B cell (primary cell): ENCODE measurements around the gene RUFY4. TPM values are rescaled to one million over a fixed set of nuclear protein-coding genes. Genes with fewer than 3 reads are reported as not detected.

ENCODE experiments used
- ATAC-seq: fragments of 200-7000 bp; cut with Tn5 transposase; one replicate; pipeline ENCODE4 v1.10.0; 2021; ENCODE audit warnings: low read depth, mild to moderate bottlenecking, moderate number of reproducible peaks, moderate library complexity
- CTCF ChIA-PET: fragments of 350-600 bp; sonication (Branson Sonifier 250); formaldehyde crosslinking; loops from one replicate; lab custom pipeline; 2021; ENCODE audit warnings: antibody characterized with exemption, inconsistent platforms; lab: Charles Lee
- POLR2A ChIA-PET: fragments of 350-600 bp; sonication (Branson Sonifier 250); formaldehyde crosslinking; loops from one replicate; lab custom pipeline; 2021; ENCODE audit warnings: antibody characterized with exemption; lab: Charles Lee
- DNase-seq: peaks from one replicate; pipeline ENCODE4 v3.0.0; 2013
- H2AFZ ChIP-seq: 2 replicates; pipeline ENCODE4 v1.6.1; 2012; ENCODE audit warnings: mild to moderate bottlenecking, low read depth, low read length; ENCODE audit not compliant: insufficient read depth, poor library complexity, severe bottlenecking
- H3K27ac ChIP-seq, 2 donors: 1 replicate in 1 of 2; 2 replicates in 1 of 2; pipeline ENCODE4 v1.5.1; 2012 to 2013; ENCODE audit warnings: low read length in 2 of 2, mild to moderate bottlenecking in 2 of 2, moderate library complexity in 1 of 2
- H3K27me3 ChIP-seq, 4 experiments: fragments of 200-600 bp in 1 of 4; sonication (generic) in 1 of 4; replicated peaks in 1 of 4; 1 replicate in 2 of 4; 2 replicates in 2 of 4; pipeline versions ENCODE4 v1.6.1 to v1.7.0; 2013 to 2016; ENCODE audit warnings: low read length in 3 of 4, mild to moderate bottlenecking in 2 of 4, mixed read lengths in 1 of 4, moderate library complexity in 1 of 4; ENCODE audit not compliant: insufficient read depth in 4 of 4, control insufficient read depth in 3 of 4; ENCODE audit errors: control extremely low read depth in 1 of 4
- H3K36me3 ChIP-seq, 2 experiments: replicated peaks in 1 of 2; 1 replicate in 1 of 2; 2 replicates in 1 of 2; pipeline versions ENCODE4 v1.6.1 to v1.7.1; 2013; ENCODE audit warnings: low read length in 1 of 2; ENCODE audit not compliant: insufficient read depth in 2 of 2, control insufficient read depth in 1 of 2; ENCODE audit errors: control extremely low read depth in 1 of 2, extremely low read depth in 1 of 2
- H3K4me1 ChIP-seq, 2 donors: fragments of 200-600 bp in 1 of 2; sonication (generic) in 1 of 2; 1 replicate in 1 of 2; 2 replicates in 1 of 2; pipeline versions ENCODE4 v1.5.1 to v1.6.1; 2013 to 2017; ENCODE audit warnings: low read length in 2 of 2; ENCODE audit not compliant: control insufficient read depth in 2 of 2, insufficient read depth in 2 of 2
- H3K4me2 ChIP-seq: replicated peaks from 2 replicates; pipeline ENCODE3; 2012; ENCODE audit warnings: mild to moderate bottlenecking, low read depth, low read length; ENCODE audit not compliant: poor library complexity, severe bottlenecking
- H3K4me3 ChIP-seq, 5 experiments: fragments of 200-600 bp in 1 of 5; sonication (generic) in 1 of 5; 1 replicate in 3 of 5; 2 replicates in 2 of 5; pipeline versions ENCODE4 v1.5.1 to v1.7.0; 2011 to 2016; ENCODE audit warnings: low read length in 4 of 5, mild to moderate bottlenecking in 4 of 5, low read depth in 2 of 5, control low read depth in 1 of 5, moderate library complexity in 1 of 5; ENCODE audit not compliant: insufficient read depth in 1 of 5; ENCODE audit errors: control extremely low read depth in 1 of 5, extremely low read depth in 1 of 5
- H3K79me2 ChIP-seq: fragments of 200-600 bp; sonication (generic); one replicate; pipeline ENCODE4 v1.6.0; 2016; ENCODE audit warnings: low read length; ENCODE audit not compliant: control insufficient read depth, insufficient read depth
- H3K9ac ChIP-seq: fragments of 200-600 bp; sonication (generic); 2 replicates; pipeline ENCODE4 v1.6.1; 2017; ENCODE audit warnings: mild to moderate bottlenecking, low read length, moderate library complexity
- H3K9me3 ChIP-seq, 3 donors: one replicate each; pipeline versions ENCODE4 v1.6.1 to v1.7.1; 2013; ENCODE audit warnings: low read length in 2 of 3; ENCODE audit not compliant: control insufficient read depth in 2 of 3, insufficient read depth in 1 of 3; ENCODE audit errors: control extremely low read depth in 1 of 3
- H4K20me1 ChIP-seq: 2 replicates; pipeline ENCODE4 v1.6.0; 2012; ENCODE audit warnings: mild to moderate bottlenecking, low read length; ENCODE audit not compliant: insufficient read depth, control insufficient read depth, poor library complexity, severe bottlenecking
- H3K27ac Mint-ChIP-seq: one replicate; pipeline ENCODE4 v1.8.0; 2021; ENCODE audit warnings: mixed read lengths
- H3K27me3 Mint-ChIP-seq: one replicate; pipeline ENCODE4 v1.8.0; 2021; ENCODE audit warnings: mixed read lengths
- H3K4me1 Mint-ChIP-seq: one replicate; pipeline ENCODE4 v1.8.0; 2021; ENCODE audit warnings: mixed read lengths
- H3K4me3 Mint-ChIP-seq: one replicate; pipeline ENCODE4 v1.8.0; 2021; ENCODE audit warnings: mixed read lengths
- H3K9me3 Mint-ChIP-seq: one replicate; pipeline ENCODE4 v1.8.0; 2022; ENCODE audit warnings: mixed read lengths; ENCODE audit not compliant: insufficient read depth
- CTCF ChIP-seq: fragments of 200-600 bp; IDR thresholded peaks from one replicate; pipeline ENCODE4 v1.8.0; 2022; ENCODE audit warnings: antibody characterized with exemption, mild to moderate bottlenecking
- EZH2 ChIP-seq: IDR thresholded peaks from 2 replicates; pipeline ENCODE4 v1.6.1; 2012; ENCODE audit warnings: borderline replicate concordance, low read depth, mild to moderate bottlenecking, moderate library complexity, low read length; ENCODE audit not compliant: insufficient read depth, poor library complexity, severe bottlenecking
- WGBS: methylation state at CpG from one replicate; pipeline ENCODE4 v1.1.5; 2013; ENCODE audit warnings: missing lambda C conversion rate; ENCODE audit not compliant: insufficient coverage; 5-methylcytosine and 5-hydroxymethylcytosine counted together
- intact Hi-C: fragments of 100-400 bp; cut with micrococcal nuclease; formaldehyde crosslinking; loops from one replicate; pipeline ENCODE4 v1.10.0; 2022
- polyA plus RNA-seq: library from polyadenylated mRNA; depleted of rRNA; stranded (reverse); fragments of >200 nt; gene quantifications from 2 replicates; pipeline ENCODE4 v1.2.3, GENCODE V29; 2012
- total RNA-seq, 2 donors: library from RNA; stranded (reverse); fragments of 120-200 nt in 1 of 2; gene quantifications; 1 replicate in 1 of 2; 2 replicates in 1 of 2; pipeline versions ENCODE4 v1.2.3 to v1.2.4, GENCODE V29; 2013 to 2022

The RUFY4 gene
- total and polyA plus RNA-seq, 2 donors (not counting 1 experiment from before 2014, with no cell fraction given), result 0.34 TPM; not detected in 1

GRCh38 chr2:218089259-218089658, 20.2 kb downstream of the RUFY4 start:
- WGBS, result 88% methylated on average over 6 of the region's 8 CpGs
- CTCF ChIA-PET, result no interaction called here
- peaks cover 10% of the 10 kb centered on the region for H3K9me3 Mint-ChIP-seq

GRCh38 chr2:218091746-218092145, 22.7 kb downstream of the RUFY4 start:
- no peak for ATAC-seq
- POLR2A ChIA-PET, result no interaction called here
- H3K79me2 ChIP-seq, result no peaks in the 10 kb centered on the region

More at GRCh38 chr2:218089259-218089658, 20.2 kb downstream of the RUFY4 start:
- H3K4me2 ChIP-seq, result no peak overlapping the region
- Mint-ChIP-seq H3K27me3 (peaks cover 26% of the 10 kb centered on the region), H3K27ac (no peak overlapping the region), H3K4me3 (no peak overlapping the region), H3K4me1 (no peaks in the 10 kb centered on the region)
- H3K9ac ChIP-seq, result no peak overlapping the region
- no peaks in the 10 kb centered on the region for H4K20me1 ChIP-seq
- TF ChIP-seq CTCF (no peak), EZH2 (no peak)
- no peaks in the 10 kb centered on the region for H3K4me1 ChIP-seq
- no peak for ATAC-seq
- H3K79me2 ChIP-seq, result no peaks in the 10 kb centered on the region
- no peak overlapping the region for H3K4me3 ChIP-seq
- H3K27ac ChIP-seq, result no peak overlapping the region
- peaks cover 0 to 10% (median 0%) of the 10 kb centered on the region in 4 experiments for H3K27me3 ChIP-seq
- no peak for DNase-seq
- peaks cover 0 to 2% (median 0%) of the 10 kb centered on the region in 3 donors for H3K9me3 ChIP-seq
- no peaks in the 10 kb centered on the region for H3K36me3 ChIP-seq
- H2AFZ ChIP-seq, result no peak overlapping the region
- POLR2A ChIA-PET, result no interaction called here
- intact Hi-C loops, result no loop called here

More at GRCh38 chr2:218091746-218092145, 22.7 kb downstream of the RUFY4 start:
- Histone ChIP-seq H3K27me3 (peaks cover 0 to 10% (median 0%) of the 10 kb centered on the region in 4 experiments), H3K4me2 (no peak overlapping the region), H3K27ac (no peak overlapping the region), H3K9me3 (peaks cover 0 to under 1% (median 0%) of the 10 kb centered on the region in 3 donors), H3K4me3 (no peak overlapping the region), H2AFZ (no peak overlapping the region), H3K4me1 (no peaks in the 10 kb centered on the region), H3K36me3 (no peaks in the 10 kb centered on the region), H3K9ac (no peak overlapping the region), H4K20me1 (no peaks in the 10 kb centered on the region)
- intact Hi-C loops, result no loop called here
- H3K4me3 Mint-ChIP-seq, result no peak overlapping the region
- no peaks in the 10 kb centered on the region for H3K4me1 Mint-ChIP-seq
- 100% methylated on average over 1 of the region's 3 CpGs for WGBS
- TF ChIP-seq CTCF (no peak), EZH2 (no peak)
- no peaks in the 10 kb centered on the region for H3K9me3 Mint-ChIP-seq
- peaks cover 26% of the 10 kb centered on the region for H3K27me3 Mint-ChIP-seq
- no peak for DNase-seq
- H3K27ac Mint-ChIP-seq, result no peak overlapping the region
- CTCF ChIA-PET, result no interaction called here
